Uterus (tissue), 2 donors: ENCODE data around the gene CCDC194.

Experiments
- CTCF ChIP-seq, 4 experiments: fragments of 200-600 bp in 2 of 4; fragments of 450-650 bp in 2 of 4; sonication (generic) in 2 of 4; IDR thresholded peaks; one replicate each; pipeline ENCODE4 v1.5.1; 2016 to 2019; ENCODE audit warnings: antibody characterized with exemption in 4 of 4, mild to moderate bottlenecking in 2 of 4, moderate library complexity in 1 of 4
- POLR2A ChIP-seq, 2 donors: fragments of 450-650 bp; IDR thresholded peaks; one replicate each; pipeline ENCODE4 v1.6.1; 2016; ENCODE audit warnings: antibody characterized with exemption in 2 of 2, mild to moderate bottlenecking in 1 of 2, moderate library complexity in 1 of 2

- no peak for TF ChIP-seq POLR2A (IDR thresholded peaks at IDR 0.05)
- TF ChIP-seq CTCF (IDR thresholded peaks at IDR 0.05) = no peak
Measured at GRCh38 chr19:17351815-17352435, 42.1 kb downstream of the CCDC194 start.
